Measurements from ENCODE around the gene ZG16.

The ZG16 gene

DNA sequence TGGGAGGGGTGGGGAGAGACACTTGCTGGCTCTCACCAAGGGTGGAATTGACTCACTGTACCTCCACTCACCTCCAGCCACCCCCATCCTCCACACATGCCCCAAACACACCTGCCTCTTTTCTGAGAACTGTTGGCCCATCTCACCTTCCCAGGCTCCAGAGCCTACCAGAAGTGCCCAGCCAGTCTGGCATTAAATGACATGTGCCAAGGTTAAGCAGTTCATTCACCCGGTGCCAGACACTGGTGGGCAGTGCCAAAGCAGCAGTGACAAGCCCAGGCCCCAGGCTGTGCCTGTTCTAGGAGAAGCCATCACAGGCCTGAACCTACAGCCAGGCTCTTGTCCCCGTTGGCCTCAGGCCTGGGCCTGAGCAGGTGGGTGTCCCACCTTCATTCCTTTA is 53.4 kb downstream of the ZG16 start:
- no peak for DNase-seq

All from KG1 (cell line).